Activated effector memory CD4-positive, alpha-beta T cell treated with Interleukin-2 at 50 U/mL for 16 hours (primary cell): ENCODE results near the gene NTF3.

ENCODE experiments used
- DNase-seq: peaks from one replicate; pipeline ENCODE4 v3.0.0-alpha.2; 2020

The NTF3 gene

DNA sequence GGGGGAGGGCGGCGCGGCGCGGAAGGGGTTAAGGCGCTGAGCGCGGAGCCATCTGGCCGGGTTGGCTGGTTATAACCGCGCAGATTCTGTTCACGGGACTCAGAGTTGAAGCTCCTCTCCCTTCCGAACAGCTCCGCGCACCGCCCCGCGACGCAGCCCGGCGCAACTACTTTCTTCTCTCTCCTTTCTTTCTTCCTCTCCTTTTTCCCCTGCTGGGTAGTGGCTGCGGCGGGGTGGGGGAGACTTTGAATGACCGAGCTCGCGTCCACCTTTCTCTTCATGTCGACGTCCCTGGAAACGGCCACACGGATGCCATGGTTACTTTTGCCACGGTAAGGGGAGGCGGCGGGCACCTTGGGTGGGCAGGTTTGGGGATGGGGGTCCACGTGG lies at the start of gene NTF3:
NTF3 (plus strand) TSS at position 98 of the 390 bp plus-strand sequence; CDS start at position 315, 217 bp downstream.
- DNase-seq = no peak

GRCh38 chr12:5384015-5384414 lies 47.9 kb upstream of the NTF3 start:
- DNase-seq = no peak

DNA sequence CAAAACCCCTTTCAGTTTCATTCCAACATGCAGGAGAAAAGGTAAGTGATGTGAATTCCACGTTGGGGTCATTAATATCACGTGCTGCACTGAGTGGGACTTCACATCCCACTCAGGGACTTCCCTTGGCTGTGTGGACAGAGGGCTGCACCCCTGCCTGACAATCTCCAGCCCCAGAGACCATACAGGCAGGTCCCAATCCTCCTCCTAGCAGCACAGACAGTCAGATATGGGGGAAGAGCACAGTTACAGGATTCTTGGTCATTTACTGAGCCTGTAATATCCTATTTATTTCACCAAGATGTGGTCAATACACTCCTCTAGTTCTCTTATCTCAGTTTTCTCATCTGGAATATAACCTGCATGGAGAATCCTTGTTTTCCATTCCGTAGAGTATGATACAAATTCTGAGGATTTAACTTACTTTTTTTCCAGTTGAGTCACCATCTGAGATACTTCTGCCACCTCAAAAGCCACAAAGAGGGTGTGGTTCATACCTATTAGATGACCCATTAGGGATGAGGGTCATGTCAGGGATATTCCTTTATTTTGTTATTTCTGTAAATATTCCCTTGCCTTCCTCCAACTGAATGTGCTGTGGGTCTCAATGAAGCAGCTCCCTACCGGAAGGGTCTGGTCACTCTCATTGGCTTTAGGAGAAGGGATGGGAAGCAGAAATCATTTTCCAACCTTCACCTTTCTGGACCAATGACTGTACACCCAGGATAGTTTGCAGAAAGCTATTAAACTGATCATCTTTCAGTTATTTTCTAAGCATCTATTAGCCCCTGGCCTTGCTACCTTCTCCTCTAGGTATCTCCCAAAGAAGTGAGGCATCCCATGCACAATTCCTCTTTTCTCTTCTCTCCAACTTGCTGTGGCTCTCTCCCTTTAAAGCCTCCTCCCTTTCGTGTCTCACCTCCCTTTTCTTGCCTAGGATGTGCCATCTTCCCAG lies 43.0 kb upstream of the NTF3 start:
- DNase-seq = no peak

- no peak for DNase-seq
Observed at GRCh38 chr12:5390174-5390799, 41.6 kb upstream of the NTF3 start.

DNA sequence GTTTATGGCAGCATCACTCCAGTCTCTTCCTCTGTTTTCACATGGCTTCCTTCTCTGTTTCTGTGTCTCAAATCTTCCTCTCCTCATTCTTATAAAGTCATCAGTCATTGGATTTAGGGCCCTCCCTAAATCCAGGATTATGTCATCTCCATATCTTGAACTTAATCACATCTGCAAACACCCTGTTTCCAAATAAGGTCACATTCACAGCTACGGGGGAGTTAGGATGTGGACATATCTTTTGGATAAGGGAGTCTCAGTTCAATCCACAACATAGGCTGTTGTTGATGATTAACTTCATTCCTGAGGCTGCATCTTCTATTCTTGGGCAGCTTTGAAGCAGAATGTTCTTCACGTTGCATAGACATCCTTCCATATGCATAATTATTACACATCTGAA lies 40.3 kb upstream of the NTF3 start:
- no peak for DNase-seq

- no peak for DNase-seq
Observed at GRCh38 chr12:5392961-5393360, 38.9 kb upstream of the NTF3 start.

GRCh38 chr12:5395443-5396271 lies 36.3 kb upstream of the NTF3 start:
- no peak for DNase-seq

DNA sequence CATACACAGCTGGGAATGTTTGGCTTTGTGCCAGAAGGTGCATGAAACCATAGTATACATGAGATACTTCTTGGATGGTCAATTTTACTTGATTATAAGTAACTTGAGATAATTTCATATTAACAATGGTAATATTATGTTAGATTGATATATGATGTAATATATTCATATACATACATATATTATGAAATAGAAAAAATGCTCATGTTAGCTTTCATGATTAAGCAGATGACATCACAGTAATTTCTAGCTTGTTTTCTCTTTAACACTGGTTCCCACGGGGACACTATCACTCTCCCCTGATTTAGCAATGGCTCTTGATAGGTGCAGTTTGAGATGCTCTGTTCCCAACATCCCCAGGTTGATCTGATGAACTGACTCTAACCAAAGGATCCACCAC lies 35.4 kb upstream of the NTF3 start:
- no peak for DNase-seq

DNA sequence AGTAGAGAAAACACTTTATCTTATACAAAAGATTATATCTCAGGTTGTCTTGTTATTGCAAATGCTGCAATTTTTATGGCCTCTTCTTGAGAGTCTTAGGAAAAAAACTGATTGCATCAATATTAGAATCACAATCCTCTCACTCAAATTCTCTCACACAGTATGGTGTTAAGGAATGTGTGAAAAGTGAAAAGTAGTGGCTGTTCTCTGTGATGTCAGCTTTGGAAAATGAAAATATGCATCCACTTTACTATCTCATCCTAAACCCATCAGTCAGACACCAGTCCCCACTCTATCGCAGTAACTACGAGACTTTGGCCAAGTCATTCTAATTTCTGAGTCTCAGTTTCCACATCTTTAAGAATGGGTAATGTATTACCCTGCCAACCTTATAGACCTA lies 32.6 kb upstream of the NTF3 start:
- DNase-seq = no peak

DNA sequence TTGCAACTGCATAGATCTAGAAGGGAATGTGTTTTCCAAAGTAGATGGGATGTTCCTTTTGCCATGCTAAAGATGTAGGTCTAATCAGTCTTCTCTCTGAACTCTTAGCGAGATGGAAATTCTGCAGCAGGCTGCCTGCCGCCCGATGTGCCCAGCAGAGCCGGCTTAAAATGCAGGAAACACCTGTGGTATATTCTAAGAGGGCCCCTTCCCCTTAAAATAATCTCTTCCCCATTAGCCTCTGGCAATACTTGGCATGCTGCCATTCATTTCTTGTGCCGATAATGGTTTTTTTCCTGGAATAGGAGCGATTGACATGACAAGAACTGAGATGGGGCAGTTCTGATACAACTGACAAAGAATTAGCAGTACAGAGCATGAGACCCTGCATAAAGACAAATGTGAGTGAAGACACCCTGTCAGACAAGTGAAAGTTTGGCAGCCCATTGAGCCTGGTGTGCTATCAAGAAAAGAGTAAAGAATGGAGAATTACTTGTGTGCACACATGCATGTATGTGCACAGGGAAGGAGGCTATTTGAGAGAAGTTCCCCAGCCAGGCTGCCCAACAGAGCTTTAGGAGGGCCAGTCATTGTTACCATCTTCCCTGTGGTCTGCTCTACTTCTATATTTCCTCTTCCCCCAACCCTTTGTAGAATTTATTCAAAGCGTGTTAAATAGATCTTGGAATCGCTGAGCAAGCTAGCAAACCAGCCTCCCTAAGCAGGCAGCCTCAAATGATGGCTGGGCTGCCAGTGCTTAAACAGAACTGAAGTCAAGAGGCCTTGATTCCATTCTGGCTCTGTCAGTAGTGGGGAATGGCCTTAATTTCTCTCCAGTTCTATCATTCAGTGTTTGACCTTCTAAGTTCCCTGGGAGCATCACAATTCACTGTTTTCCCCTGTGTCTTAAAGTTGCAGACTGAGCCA lies 29.6 kb upstream of the NTF3 start:
- DNase-seq = no peak

GRCh38 chr12:5403411-5403810 lies 28.5 kb upstream of the NTF3 start:
- no peak for DNase-seq

DNA sequence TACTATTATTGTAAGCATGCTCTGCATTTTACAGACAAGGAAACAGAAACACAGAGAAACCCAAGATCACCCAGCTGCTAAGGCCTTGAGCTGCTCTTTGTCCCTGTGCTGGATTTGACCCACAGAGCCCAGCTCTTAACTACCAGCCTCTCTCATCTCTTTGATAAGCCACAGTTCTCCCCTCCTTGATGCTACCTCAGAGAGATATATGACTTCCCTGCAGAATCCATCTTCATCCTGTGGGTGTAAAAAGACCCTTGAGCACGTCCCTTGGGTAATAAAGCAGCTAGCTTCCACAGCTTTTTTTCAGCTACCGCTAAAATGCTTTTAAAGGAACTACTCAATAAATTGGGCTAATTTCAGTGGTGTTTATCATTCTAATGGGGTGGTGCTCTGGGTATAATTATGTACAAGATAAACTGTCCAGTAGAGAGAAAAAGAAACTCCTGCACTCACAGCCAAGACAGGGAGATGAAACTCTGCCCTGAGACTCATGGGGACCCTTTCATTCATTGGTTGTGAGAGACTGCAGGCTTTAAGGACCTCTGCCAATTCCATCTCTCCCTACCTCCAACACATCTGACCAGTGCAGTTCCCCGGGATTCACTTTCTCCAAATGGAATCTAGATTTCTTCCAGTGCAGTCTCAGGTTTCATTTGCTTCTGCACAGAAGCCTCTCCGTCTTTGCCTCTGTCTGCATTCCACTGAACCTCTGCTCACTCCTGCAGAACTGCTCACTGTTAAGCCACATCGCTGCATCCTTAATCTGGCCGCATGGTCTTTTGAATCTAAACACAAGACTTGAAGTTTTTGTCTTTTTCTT lies 24.7 kb upstream of the NTF3 start:
- DNase-seq = no peak

DNA sequence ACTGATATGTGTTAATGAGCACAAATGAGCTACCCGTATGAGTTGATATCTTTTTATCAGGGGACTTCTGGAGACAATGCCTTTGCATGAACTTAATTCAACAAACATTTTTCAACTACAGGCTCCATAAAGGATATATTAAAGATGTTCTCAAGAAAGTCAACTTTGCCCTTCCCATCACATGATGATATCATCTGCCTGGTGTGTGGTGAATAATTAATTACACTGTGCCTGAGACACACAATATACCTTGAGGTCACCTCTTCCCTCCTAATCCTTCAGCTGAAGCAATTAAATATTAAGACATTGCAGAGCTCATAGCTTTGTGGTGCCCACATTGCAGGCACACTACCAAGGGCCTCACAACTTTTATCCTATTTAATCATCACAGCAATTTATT lies 22.3 kb upstream of the NTF3 start:
- no peak for DNase-seq

GRCh38 chr12:5416571-5416970 lies 15.3 kb upstream of the NTF3 start:
- no peak for DNase-seq

- no peak for DNase-seq
Observed at GRCh38 chr12:5417500-5417899, 14.4 kb upstream of the NTF3 start.

GRCh38 chr12:5428332-5429221 lies 3.3 kb upstream of the NTF3 start:
- DNase-seq = no peak

DNA sequence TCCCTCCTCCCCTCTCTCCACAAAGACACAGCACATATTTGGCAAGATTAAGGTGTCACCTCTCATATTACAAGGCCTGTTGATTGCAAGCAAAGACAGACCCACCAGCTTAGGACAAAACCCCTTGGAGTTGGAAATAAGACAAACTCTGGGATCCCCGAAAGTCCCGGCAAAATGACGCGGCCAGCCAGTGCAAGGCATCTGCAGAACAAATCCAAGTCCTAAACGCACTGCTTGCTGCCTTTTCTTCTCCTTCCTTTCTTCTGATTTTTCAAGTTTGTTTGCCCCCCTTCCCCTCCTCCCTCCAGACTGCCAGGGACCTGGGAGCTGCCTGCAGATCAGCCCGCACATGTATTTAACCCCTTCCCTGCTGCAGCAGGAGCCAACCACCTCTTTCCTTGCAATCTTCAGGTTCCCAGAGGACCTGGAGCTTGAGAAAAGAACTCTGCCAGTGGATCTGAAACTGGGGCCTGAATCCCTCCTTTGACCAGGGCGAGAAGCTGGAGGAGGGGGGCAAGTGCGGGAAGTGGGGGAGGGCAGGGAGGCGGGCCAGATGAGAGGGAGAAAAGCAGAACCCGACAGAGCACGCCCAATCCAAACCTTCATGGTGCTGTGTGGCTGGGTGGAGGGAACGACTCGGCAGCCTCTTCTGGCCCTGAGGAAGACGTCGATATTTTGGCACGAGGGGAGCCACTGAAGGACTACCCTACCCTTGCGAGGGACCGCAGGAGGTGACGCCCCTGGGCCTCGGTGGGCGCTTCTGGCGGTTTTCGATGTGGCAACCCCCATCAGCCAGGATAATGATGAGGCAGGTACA lies 2.0 kb upstream of the NTF3 start:
- DNase-seq = no peak

DNA sequence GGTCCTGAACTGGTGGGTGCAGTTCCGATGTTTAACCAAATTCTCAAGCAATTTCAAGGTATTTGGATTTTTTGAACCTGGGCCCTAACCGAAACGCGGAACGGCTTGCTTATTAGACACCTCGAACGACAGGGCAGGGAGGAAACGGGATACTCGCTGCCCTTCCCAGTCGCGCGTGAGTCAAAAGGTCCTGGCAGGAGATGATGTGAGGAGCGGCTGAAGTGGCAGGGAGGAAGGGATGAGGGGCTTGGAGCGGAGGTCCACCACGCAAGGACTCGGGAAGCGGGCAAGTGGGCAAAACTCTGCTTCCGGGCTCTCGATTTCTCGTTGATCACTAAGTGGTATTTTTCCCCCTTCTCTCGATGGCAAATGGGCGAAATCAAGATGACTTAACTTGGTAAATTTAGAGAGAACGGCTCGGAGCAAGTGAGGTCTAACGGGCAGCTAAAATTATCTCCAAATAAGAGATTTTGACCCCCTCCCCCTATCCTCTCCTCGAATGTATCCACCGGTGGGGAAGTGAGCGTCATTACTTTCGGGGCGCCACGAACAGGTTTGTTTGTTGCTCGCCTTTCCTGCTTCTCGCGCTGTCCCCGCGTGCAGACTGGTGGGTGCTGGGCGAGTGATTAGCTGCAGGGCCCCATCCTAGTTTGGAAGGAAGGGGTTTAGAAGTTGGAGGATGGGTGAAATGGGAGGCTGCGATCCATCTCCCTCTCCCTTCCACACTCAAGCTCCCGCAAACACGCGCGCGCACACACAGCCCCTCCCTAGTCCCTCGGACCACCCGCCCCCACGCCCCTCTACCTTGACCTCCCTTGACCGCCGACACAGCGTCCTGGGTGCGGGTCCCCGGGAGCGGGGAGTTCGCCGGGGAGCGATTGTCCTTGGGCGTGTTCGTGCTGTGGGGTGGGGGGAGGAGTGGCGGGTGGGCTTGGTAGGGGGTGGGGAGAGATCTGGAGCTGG lies 986 bp upstream of the NTF3 start:
- DNase-seq = no peak
